Upper lobe of right lung (tissue), 1 donor: Measurements from ENCODE around the gene SIK3. TPM values are rescaled to one million over a fixed set of nuclear protein-coding genes. Genes with fewer than 3 reads are reported as not detected.

Experiments used
- ATAC-seq: fragments of 200-7000 bp; cut with Tn5 transposase; one replicate; pipeline ENCODE4 v1.9.1; 2020; ENCODE audit warnings: mild to moderate bottlenecking, moderate library complexity
- DNase-seq: peaks from one replicate; pipeline ENCODE4 v3.0.0-alpha.2; 2020
- H3K27ac ChIP-seq: fragments of 200-600 bp; one replicate; pipeline ENCODE4 v1.8.0; 2022
- H3K27me3 ChIP-seq: fragments of 200-600 bp; one replicate; pipeline ENCODE4 v1.8.0; 2022; ENCODE audit warnings: mild to moderate bottlenecking
- H3K36me3 ChIP-seq: fragments of 200-600 bp; one replicate; pipeline ENCODE4 v1.8.0; 2022
- H3K4me1 ChIP-seq: fragments of 200-600 bp; one replicate; pipeline ENCODE4 v1.8.0; 2022
- H3K4me3 ChIP-seq: fragments of 200-600 bp; one replicate; pipeline ENCODE4 v1.8.0; 2022; ENCODE audit warnings: mild to moderate bottlenecking
- H3K9me3 ChIP-seq: fragments of 200-600 bp; one replicate; pipeline ENCODE4 v1.8.0; 2022
- intact Hi-C: fragments of 100-400 bp; cut with DNase I; formaldehyde crosslinking; loops from one replicate; pipeline ENCODE4 v1.11.0; 2022
- total RNA-seq: library from RNA; stranded (reverse); fragmentation: NEBNext Ultra II Directional; extraction: Animal tissue kit (Norgen Biotek cat#: 25700); gene quantifications from one replicate; pipeline ENCODE4 v1.2.1, GENCODE V29; 2021
- TF ChIP-seq, protein P1 (sequence below): fragments of 200-600 bp; IDR thresholded peaks from one replicate; pipeline ENCODE4 v1.8.0; 2022; ENCODE audit warnings: antibody characterized with exemption
- donor health status: DM: no; HTN: yes; CAD: no; lungs with severe emphysema.

The SIK3 gene
- total RNA-seq, 1 donor from 2014 or later, result 37.1 TPM

DNA sequence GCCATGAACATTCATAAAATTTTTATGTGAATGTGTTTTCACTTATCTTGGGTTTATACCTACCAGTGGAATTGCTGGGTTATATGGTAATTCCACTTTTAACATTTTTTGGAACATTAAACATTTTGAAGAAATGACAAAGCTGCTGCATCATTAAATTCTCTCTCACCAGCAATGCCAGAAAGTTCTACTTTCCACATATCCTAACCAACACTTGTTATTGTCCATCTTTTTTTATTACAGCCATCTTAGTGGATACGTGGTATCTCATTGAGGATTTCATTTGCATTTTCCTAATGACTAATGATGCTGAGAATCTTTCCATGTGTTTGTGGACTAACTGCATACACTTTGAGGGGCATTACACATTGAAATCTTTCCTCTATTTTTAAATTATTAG, 122.6 kb downstream of the SIK3 start:
- DNase-seq, result no peak
- no peaks in the 10 kb centered on the region for H3K36me3 ChIP-seq
- H3K27ac ChIP-seq, result no peak overlapping the region
- TF ChIP-seq, protein P1, sequence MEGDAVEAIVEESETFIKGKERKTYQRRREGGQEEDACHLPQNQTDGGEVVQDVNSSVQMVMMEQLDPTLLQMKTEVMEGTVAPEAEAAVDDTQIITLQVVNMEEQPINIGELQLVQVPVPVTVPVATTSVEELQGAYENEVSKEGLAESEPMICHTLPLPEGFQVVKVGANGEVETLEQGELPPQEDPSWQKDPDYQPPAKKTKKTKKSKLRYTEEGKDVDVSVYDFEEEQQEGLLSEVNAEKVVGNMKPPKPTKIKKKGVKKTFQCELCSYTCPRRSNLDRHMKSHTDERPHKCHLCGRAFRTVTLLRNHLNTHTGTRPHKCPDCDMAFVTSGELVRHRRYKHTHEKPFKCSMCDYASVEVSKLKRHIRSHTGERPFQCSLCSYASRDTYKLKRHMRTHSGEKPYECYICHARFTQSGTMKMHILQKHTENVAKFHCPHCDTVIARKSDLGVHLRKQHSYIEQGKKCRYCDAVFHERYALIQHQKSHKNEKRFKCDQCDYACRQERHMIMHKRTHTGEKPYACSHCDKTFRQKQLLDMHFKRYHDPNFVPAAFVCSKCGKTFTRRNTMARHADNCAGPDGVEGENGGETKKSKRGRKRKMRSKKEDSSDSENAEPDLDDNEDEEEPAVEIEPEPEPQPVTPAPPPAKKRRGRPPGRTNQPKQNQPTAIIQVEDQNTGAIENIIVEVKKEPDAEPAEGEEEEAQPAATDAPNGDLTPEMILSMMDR, result no peak
- ATAC-seq, result no peak
- H3K4me1 ChIP-seq, result peaks cover 5% of the 10 kb centered on the region
- H3K9me3 ChIP-seq, result no peaks in the 10 kb centered on the region
- H3K27me3 ChIP-seq, result no peaks in the 10 kb centered on the region
- intact Hi-C loops, result no loop called here
- no peak overlapping the region for H3K4me3 ChIP-seq

DNA sequence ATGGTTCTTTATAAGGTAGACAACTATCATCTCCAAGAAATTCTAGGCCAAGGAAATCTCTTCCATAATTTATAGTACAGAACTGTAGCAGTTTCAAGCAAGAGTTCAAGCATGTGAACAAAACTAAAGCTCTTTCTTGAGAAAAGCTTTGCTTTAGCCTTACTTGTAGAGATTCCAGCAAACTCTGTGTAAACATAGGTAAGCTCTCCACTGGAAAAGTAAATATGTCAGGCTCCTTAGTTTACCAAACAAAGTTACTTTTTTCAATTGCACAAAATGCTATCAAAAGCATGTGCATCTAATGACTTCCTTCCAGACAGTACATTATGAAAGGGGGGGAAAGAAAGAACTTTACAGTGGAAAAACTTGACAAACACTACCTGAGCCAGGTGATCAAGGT, 125.0 kb downstream of the SIK3 start:
- no peaks in the 10 kb centered on the region for H3K9me3 ChIP-seq
- no peak for ATAC-seq
- TF ChIP-seq, protein P1, result no peak
- DNase-seq, result no peak
- no peaks in the 10 kb centered on the region for H3K27me3 ChIP-seq
- H3K27ac ChIP-seq, result no peak overlapping the region
- H3K36me3 ChIP-seq, result no peaks in the 10 kb centered on the region
- H3K4me1 ChIP-seq, result peaks cover 5% of the 10 kb centered on the region
- no peak overlapping the region for H3K4me3 ChIP-seq
- intact Hi-C loops, result no loop called here

DNA sequence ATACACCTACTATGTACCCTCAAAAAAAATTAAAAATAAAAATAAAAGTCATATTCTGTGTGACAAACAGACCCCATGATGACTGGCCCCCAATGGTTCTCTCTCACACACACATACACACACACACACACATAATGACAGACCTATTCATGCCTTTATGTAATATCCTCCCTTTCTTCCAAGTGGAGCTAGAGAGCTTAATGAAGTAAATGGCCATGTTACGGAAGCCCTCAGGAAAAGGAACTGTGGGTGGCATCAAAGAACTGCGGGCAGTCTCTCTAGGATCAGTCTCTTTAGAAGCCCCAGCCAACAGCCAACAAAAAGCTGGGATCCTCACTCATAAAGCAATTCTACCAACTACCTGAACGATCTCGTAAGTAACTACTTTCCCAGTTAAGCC, 125.5 kb downstream of the SIK3 start:
- ATAC-seq, result peak; percentile 85
- Histone ChIP-seq H3K27ac (no peak overlapping the region), H3K4me3 (no peak overlapping the region), H3K36me3 (no peaks in the 10 kb centered on the region), H3K9me3 (no peaks in the 10 kb centered on the region), H3K27me3 (no peaks in the 10 kb centered on the region), H3K4me1 (peaks cover 5% of the 10 kb centered on the region)
- intact Hi-C loops, result no loop called here
- TF ChIP-seq, protein P1, result peak; percentile 19
- DNase-seq, result no peak

DNA sequence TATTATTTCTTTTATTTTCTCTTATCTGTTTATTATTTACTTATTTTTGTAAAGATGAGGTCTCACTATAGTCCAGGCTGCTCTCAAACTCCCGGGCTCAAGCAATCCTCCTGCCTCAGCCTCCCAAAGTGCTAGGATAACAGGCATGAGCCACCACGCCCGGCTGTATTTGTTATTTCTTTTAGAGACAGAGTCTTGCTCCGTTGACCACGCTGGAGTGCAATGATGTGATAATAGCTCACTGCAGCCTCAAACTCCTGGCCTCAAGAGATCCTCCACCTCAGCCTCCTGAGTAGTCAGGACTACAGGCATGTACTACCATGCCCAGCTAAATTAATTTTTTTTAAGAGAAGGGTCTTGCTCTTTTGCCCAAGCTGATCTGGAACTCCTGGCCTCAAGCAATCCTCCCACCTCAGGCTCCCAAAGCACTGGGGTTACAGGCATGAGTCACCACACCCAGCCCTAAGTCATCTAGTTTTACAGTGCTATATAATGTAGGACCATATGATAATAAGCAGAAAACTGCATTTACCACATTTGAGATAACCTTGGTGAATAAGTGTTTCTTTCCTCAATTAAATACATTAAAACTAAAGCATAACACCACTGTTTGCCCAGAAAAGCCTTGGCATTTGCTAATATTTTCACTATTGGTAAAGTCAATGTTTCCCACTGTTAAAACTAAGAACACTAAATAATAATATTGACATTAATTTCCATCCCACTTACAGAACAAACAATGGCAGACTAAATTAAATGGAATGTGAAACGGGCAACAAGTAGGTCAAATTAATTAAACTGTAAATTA, 127.5 kb downstream of the SIK3 start:
- H3K27ac ChIP-seq, result no peak overlapping the region
- H3K9me3 ChIP-seq, result no peaks in the 10 kb centered on the region
- no peak for ATAC-seq
- no peaks in the 10 kb centered on the region for H3K4me1 ChIP-seq
- no peaks in the 10 kb centered on the region for H3K27me3 ChIP-seq
- TF ChIP-seq, protein P1, result no peak
- H3K36me3 ChIP-seq, result no peaks in the 10 kb centered on the region
- intact Hi-C loops, result no loop called here
- DNase-seq, result no peak
- H3K4me3 ChIP-seq, result no peak overlapping the region

DNA sequence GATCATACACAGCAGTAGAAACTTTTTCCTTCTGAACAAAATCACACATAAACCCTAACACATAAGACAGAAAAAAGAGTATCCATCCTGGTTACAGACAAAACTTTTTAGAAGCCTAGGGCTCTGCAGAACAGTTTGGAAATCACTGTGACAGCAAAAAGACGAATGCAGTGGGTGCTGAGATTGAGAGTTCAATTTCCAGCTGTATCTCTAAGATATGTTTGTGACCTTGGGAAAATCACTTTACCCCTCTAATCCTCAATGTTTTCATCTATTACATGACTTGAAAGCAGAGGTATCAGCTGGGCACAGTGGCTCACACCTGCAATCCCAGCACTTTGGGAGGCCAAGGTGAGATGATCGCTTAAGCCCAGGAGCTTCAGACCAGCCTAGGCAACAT, 128.5 kb downstream of the SIK3 start:
- Histone ChIP-seq H3K4me3 (no peak overlapping the region), H3K27me3 (no peaks in the 10 kb centered on the region), H3K4me1 (no peaks in the 10 kb centered on the region), H3K36me3 (no peaks in the 10 kb centered on the region), H3K27ac (no peak overlapping the region), H3K9me3 (no peaks in the 10 kb centered on the region)
- ATAC-seq (no peak), DNase-seq (no peak)
- intact Hi-C loops, result no loop called here
- TF ChIP-seq, protein P1, result no peak
